Spleen (tissue), 11 donors: ENCODE results near the gene PLXND1. TPM values are rescaled to one million over a fixed set of nuclear protein-coding genes. Genes with fewer than 3 reads are reported as not detected.
A peak's percentile ranks its signal among the peaks of the same experiment; 100 is the strongest.

Experiments
- DNase-seq: peaks from one replicate; pipeline ENCODE4 v3.0.0-alpha.2; 2020
- H3K27ac ChIP-seq, 8 donors: fragments of 200-600 bp; sonication (generic) in 7 of 8; 1 replicate in 4 of 8; 2 replicates in 4 of 8; pipeline versions ENCODE4 v1.5.0 to v1.8.0; 2016 to 2021; ENCODE audit warnings: inconsistent platforms in 4 of 8, mild to moderate bottlenecking in 4 of 8, moderate library complexity in 1 of 8
- H3K27me3 ChIP-seq, 7 donors: fragments of 200-600 bp; sonication (generic) in 6 of 7; replicated peaks in 1 of 7; 1 replicate in 4 of 7; 2 replicates in 3 of 7; pipeline versions ENCODE4 v1.5.0 to v1.8.0; 2016 to 2021; ENCODE audit warnings: inconsistent platforms in 3 of 7, mild to moderate bottlenecking in 1 of 7
- H3K36me3 ChIP-seq, 6 donors: fragments of 200-600 bp; sonication (generic) in 5 of 6; 1 replicate in 4 of 6; 2 replicates in 2 of 6; pipeline versions ENCODE4 v1.5.0 to v1.8.0; 2016 to 2021; ENCODE audit warnings: inconsistent platforms in 2 of 6
- H3K4me1 ChIP-seq, 6 donors: fragments of 200-600 bp; sonication (generic) in 5 of 6; 1 replicate in 3 of 6; 2 replicates in 3 of 6; pipeline versions ENCODE4 v1.5.0 to v1.8.0; 2016 to 2021; ENCODE audit warnings: inconsistent platforms in 3 of 6
- H3K4me3 ChIP-seq, 8 donors: fragments of 200-600 bp; sonication (generic) in 7 of 8; 1 replicate in 4 of 8; 2 replicates in 4 of 8; pipeline versions ENCODE4 v1.5.0 to v1.8.0; 2016 to 2021; ENCODE audit warnings: inconsistent platforms in 4 of 8, mild to moderate bottlenecking in 4 of 8, moderate library complexity in 2 of 8
- H3K9me3 ChIP-seq, 8 donors: fragments of 200-600 bp; sonication (generic) in 7 of 8; 1 replicate in 4 of 8; 2 replicates in 4 of 8; pipeline versions ENCODE4 v1.5.0 to v1.8.0; 2016 to 2021; ENCODE audit warnings: inconsistent platforms in 4 of 8
- CTCF ChIP-seq, 11 experiments: fragments of 200-600 bp in 7 of 11; fragments of 450-650 bp in 4 of 11; sonication (generic) in 4 of 11; IDR thresholded peaks in 8 of 11; conservative IDR thresholded peaks in 3 of 11; 1 replicate in 7 of 11; 2 replicates in 4 of 11; pipeline versions ENCODE4 v1.4.0 to v1.8.0; 2016 to 2021; ENCODE audit warnings: antibody characterized with exemption in 11 of 11, inconsistent platforms in 4 of 11, mild to moderate bottlenecking in 1 of 11
- POLR2A ChIP-seq, 3 donors: fragments of 450-650 bp; IDR thresholded peaks; one replicate each; pipeline ENCODE4 v1.5.1; 2017; ENCODE audit warnings: antibody characterized with exemption in 3 of 3, mild to moderate bottlenecking in 1 of 3
- POLR2AphosphoS5 ChIP-seq, 3 donors: sonication (generic); formaldehyde crosslinking; IDR thresholded peaks; one replicate each; pipeline ENCODE4 v1.5.1; 2017; ENCODE audit warnings: antibody characterized with exemption in 3 of 3
- WGBS, 5 donors: extraction: QIAGEN DNeasy Blood & Tissue Kit in 3 of 5; methylation state at CpG; one replicate each; pipeline versions ENCODE4 v1.1.5 to v1.1.7; 2013 to 2018; 5-methylcytosine and 5-hydroxymethylcytosine counted together
- intact Hi-C: fragments of 100-400 bp; cut with DNase I; formaldehyde crosslinking; loops from one replicate; pipeline ENCODE4 v1.15.0; 2023; ENCODE audit warnings: low total_unique reads
- polyA plus RNA-seq, 3 donors: library from polyadenylated mRNA; stranded (reverse); fragments of 200-250 nt; gene quantifications; one replicate each; pipeline ENCODE4 v1.2.1, GENCODE V29; 2013
- total RNA-seq, 7 donors: library from RNA; depleted of rRNA in 3 of 7; stranded (reverse); fragments of >200 nt in 3 of 7; fragmentation: NEBNext Ultra II Directional in 4 of 7; extraction: Animal tissue kit (Norgen Biotek cat#: 25700) in 4 of 7; gene quantifications; one replicate each; pipeline versions ENCODE4 v1.1.0 to v1.2.1, GENCODE V29; 2016 to 2021
- donor health status: healthy with polysubstance abuse.
- donor health status: DM: no; HTN: no; CAD: no; lungs with moderate emphysema.
- donor health status: DM: no; HTN: no; CAD: no.
- donor health status: Bipolar disorder and iron deficiency.
- donor health status: healthy.
- donor health status: DM: no; HTN: no; CAD: no.
- donor health status: DM: yes; HTN: yes; CAD: no.

Gene PLXND1
- total and polyA plus RNA-seq, 10 donors: 44.4 to 238 (median 164) TPM

GRCh38 chr3:129632056-129632455 is 25.6 kb upstream of the PLXND1 start:
- Histone ChIP-seq H3K4me3 (no peak overlapping the region), H3K4me1 (peaks cover 12 to 20% (median 14%) of the 10 kb centered on the region in 6 donors), H3K36me3 (no peaks in the 10 kb centered on the region), H3K27ac (no peak overlapping the region), H3K27me3 (no peaks in the 10 kb centered on the region), H3K9me3 (no peaks in the 10 kb centered on the region)
- intact Hi-C loops: loop anchor here (5.0 kb wide), 1 partner anchor 300 kb away; no protein-coding TSS in a partner anchor
- WGBS, 5 donors: 84 to 95% (median 91%) methylated on average over 7 to 9 of the region's 9 CpGs
- TF ChIP-seq POLR2A (IDR thresholded peaks at IDR 0.05) (no peak), POLR2AphosphoS5 (IDR thresholded peaks at IDR 0.05) (no peak), CTCF (IDR thresholded peaks at IDR 0.05 in 8 of 11, conservative IDR thresholded peaks at IDR 0.05 in 3 of 11) (no peak)
- DNase-seq: no peak

DNA sequence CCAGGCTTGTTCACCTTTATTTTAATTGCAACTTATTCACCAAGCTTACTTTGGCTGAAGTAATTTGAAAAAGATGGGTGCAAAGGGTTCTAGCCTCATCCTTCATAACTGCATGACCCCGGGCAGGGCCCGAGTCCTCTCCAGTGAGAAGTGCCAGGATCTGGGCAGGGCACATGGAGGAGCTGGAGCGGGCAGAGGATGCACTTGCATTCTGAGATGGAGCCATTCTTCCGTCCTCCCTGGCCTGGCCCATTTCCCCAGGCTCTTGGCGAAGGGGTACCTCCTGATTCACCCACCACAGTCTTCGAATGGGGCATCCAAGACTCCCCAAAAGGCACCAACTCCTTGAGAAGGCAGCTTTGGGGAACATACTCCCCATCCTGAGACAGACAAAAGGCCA is 22.5 kb upstream of the PLXND1 start:
- 74 to 86% (median 76%) methylated on average over 6 of the region's 6 CpGs for WGBS, 5 donors
- Histone ChIP-seq H3K27ac (peak overlapping the region in 2 of 8 donors; percentile 90 to 94), H3K4me3 (no peak overlapping the region), H3K9me3 (no peaks in the 10 kb centered on the region), H3K27me3 (no peaks in the 10 kb centered on the region), H3K4me1 (peaks cover 28 to 50% (median 44%) of the 10 kb centered on the region in 6 donors), H3K36me3 (no peaks in the 10 kb centered on the region)
- DNase-seq: no peak
- intact Hi-C loops: loop anchor here (5.0 kb wide), 1 partner anchor 198 kb away; no protein-coding TSS in a partner anchor
- no peak for TF ChIP-seq POLR2AphosphoS5 (IDR thresholded peaks at IDR 0.05)
- TF ChIP-seq CTCF (IDR thresholded peaks at IDR 0.05 in 8 of 11, conservative IDR thresholded peaks at IDR 0.05 in 3 of 11): no peak
- no peak for TF ChIP-seq POLR2A (IDR thresholded peaks at IDR 0.05)

GRCh38 chr3:129628169-129628522 is 21.7 kb upstream of the PLXND1 start:
- DNase-seq: no peak
- WGBS, 5 donors: 13 to 23% (median 20%) methylated on average over 9 of the region's 9 CpGs
- TF ChIP-seq CTCF (IDR thresholded peaks at IDR 0.05 in 8 of 11, conservative IDR thresholded peaks at IDR 0.05 in 3 of 11): no peak
- no peak for TF ChIP-seq POLR2A (IDR thresholded peaks at IDR 0.05)
- TF ChIP-seq POLR2AphosphoS5 (IDR thresholded peaks at IDR 0.05): no peak
- peaks cover 37 to 59% (median 52%) of the 10 kb centered on the region in 6 donors for H3K4me1 ChIP-seq
- no peaks in the 10 kb centered on the region for H3K36me3 ChIP-seq
- H3K27ac ChIP-seq: peak overlapping the region; percentile 89 to 96 (median 94)
- no peaks in the 10 kb centered on the region for H3K27me3 ChIP-seq
- no peaks in the 10 kb centered on the region for H3K9me3 ChIP-seq
- peak overlapping the region in 6 of 8 donors; percentile 44 to 82 (median 58) for H3K4me3 ChIP-seq
- intact Hi-C loops: loop anchor here (5.0 kb wide), 1 partner anchor 199 kb away; no protein-coding TSS in a partner anchor

DNA sequence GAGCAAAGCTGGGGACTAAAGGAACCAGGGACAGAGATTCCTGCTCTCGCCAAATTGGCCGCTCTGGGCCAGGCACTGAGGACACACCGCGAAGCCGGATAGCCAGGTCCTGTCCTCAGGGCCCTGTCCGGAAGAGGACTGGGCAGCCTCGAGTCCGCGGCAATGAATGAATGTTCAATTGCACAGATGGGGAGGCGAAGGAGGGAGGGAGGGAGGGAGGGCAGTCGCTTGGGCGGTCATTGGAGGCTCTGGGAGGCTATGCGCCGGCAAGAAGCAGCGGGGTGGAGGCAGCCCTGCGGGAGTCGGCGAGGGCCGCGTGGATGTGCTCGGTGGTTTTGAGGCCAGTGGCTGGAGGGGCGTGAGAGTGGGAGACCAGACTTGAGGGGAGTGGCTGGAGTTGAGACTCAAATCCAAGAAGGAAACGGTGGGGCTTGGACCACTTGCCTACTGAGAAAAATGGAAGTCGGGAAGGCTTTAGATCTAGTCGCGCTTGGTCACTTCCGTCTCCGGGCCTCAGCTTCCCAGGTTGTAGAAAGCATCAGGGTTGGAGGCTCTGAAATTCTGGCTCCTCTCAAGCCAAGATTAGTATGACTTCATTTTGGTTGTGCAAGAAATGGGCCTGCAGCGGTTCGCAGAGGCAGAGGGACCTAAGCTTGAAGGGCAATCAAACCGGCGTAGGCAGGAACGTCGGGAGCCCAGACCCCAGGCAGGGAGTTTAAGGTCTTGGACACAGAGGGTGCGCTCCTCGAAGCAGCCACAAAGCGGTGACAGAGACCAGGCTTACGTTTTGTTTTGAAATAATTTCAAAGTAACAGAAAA is 21.1 kb upstream of the PLXND1 start:
- 1 to 6% (median 3%) methylated on average over 38 of the region's 38 CpGs for WGBS, 5 donors
- no peaks in the 10 kb centered on the region for H3K9me3 ChIP-seq
- DNase-seq: peak; percentile 88
- peak overlapping the region; percentile 89 to 96 (median 94) for H3K27ac ChIP-seq
- H3K27me3 ChIP-seq: no peaks in the 10 kb centered on the region
- TF ChIP-seq POLR2A (IDR thresholded peaks at IDR 0.05): peak in 1 of 3 donors; percentile 11
- TF ChIP-seq CTCF (IDR thresholded peaks at IDR 0.05 in 8 of 11, conservative IDR thresholded peaks at IDR 0.05 in 3 of 11): peak; percentile 48 to 88 (median 79)
- TF ChIP-seq POLR2AphosphoS5 (IDR thresholded peaks at IDR 0.05): peak in 1 of 3 donors; percentile 9
- H3K4me1 ChIP-seq: peaks cover 40 to 65% (median 58%) of the 10 kb centered on the region in 6 donors
- intact Hi-C loops: loop anchor here (5.0 kb wide), 1 partner anchor 200 kb away; no protein-coding TSS in a partner anchor
- H3K4me3 ChIP-seq: peak overlapping the region; percentile 38 to 82 (median 56)
- H3K36me3 ChIP-seq: no peaks in the 10 kb centered on the region
